ENCODE data around the gene DPH1.

The DPH1 gene

DNA sequence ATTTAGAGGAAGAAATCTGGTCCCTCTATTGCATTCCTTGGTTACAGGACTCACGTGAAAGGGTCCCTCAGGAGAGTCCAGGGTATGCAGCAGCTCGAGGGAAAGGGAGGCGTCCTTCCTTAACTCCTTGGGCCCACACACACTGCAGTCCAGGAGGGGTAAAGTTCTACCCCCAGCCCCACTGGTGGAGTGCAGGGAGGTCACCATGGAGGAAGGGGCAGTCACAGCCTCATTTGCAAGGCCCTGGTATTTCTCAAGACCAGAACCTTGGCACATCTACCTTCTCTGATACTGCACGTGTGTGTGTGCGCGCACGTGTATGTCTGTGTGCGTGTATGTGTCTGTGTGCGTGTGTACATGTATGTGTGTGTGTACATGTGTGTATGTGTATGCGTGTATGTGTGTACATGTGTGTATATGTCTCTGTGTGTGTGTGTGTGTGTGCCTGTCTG lies 36.0 kb downstream of the DPH1 start:
- Histone ChIP-seq H3K4me1 (peaks cover 5% of the 10 kb centered on the region), H3K9me3 (no peaks in the 10 kb centered on the region), H3K36me3 (no peaks in the 10 kb centered on the region; the same call in 1 of the 2 replicates), H3K27me3 (no peaks in the 10 kb centered on the region), H3K4me3 (ENCODE audit: low read depth, low read length) (no peak overlapping the region)
- TF ChIP-seq, protein P1, sequence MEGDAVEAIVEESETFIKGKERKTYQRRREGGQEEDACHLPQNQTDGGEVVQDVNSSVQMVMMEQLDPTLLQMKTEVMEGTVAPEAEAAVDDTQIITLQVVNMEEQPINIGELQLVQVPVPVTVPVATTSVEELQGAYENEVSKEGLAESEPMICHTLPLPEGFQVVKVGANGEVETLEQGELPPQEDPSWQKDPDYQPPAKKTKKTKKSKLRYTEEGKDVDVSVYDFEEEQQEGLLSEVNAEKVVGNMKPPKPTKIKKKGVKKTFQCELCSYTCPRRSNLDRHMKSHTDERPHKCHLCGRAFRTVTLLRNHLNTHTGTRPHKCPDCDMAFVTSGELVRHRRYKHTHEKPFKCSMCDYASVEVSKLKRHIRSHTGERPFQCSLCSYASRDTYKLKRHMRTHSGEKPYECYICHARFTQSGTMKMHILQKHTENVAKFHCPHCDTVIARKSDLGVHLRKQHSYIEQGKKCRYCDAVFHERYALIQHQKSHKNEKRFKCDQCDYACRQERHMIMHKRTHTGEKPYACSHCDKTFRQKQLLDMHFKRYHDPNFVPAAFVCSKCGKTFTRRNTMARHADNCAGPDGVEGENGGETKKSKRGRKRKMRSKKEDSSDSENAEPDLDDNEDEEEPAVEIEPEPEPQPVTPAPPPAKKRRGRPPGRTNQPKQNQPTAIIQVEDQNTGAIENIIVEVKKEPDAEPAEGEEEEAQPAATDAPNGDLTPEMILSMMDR (IDR thresholded peaks at IDR 0.05; ENCODE audit: low read depth, low read length) = no peak
- no peak for DNase-seq

- Histone ChIP-seq H3K36me3 (no peaks in the 10 kb centered on the region; the same call in 1 of the 2 replicates), H3K9me3 (no peaks in the 10 kb centered on the region), H3K27me3 (no peaks in the 10 kb centered on the region), H3K4me1 (peaks cover 5% of the 10 kb centered on the region), H3K4me3 (ENCODE audit: low read depth, low read length) (no peak overlapping the region)
- no peak for DNase-seq
- TF ChIP-seq, protein P1 (IDR thresholded peaks at IDR 0.05; ENCODE audit: low read depth, low read length) = no peak
Observed at GRCh38 chr17:2067048-2067561, 37.2 kb downstream of the DPH1 start.

GRCh38 chr17:2067608-2068024 lies 37.7 kb downstream of the DPH1 start:
- DNase-seq = no peak
- no peaks in the 10 kb centered on the region; the same call in 1 of the 2 replicates for H3K36me3 ChIP-seq
- H3K9me3 ChIP-seq = no peaks in the 10 kb centered on the region
- TF ChIP-seq, protein P1 (IDR thresholded peaks at IDR 0.05; ENCODE audit: low read depth, low read length) = no peak
- no peak overlapping the region for H3K4me3 ChIP-seq (ENCODE audit: low read depth, low read length)
- no peaks in the 10 kb centered on the region for H3K27me3 ChIP-seq
- H3K4me1 ChIP-seq = peaks cover 5% of the 10 kb centered on the region

DNA sequence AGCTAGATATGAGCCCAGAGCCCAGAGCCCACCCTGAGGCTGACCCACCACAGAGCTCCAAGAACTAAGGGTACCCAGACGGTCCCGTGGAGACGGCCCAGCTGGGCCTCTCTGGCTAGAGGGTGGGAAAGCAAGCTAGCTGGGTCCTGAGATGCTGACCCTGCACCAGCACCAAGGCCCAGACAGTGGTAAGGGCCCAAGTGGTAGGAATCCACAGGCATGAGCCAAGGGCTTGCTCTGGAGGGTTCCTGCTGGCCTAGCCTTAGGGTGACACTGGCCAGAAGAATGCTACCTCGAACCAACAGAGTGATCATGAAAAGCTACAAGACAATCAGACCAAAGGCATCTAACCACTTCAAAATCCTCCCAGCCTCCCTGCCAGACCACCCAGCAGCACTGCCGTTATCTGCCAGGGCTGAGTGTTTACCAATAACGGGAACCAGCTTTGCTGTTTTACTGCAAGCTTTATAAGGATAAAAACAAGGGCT lies 38.1 kb downstream of the DPH1 start:
- H3K4me3 ChIP-seq (ENCODE audit: low read depth, low read length) = no peak overlapping the region
- no peaks in the 10 kb centered on the region for H3K27me3 ChIP-seq
- TF ChIP-seq, protein P1 (IDR thresholded peaks at IDR 0.05; ENCODE audit: low read depth, low read length) = no peak
- peaks cover 5% of the 10 kb centered on the region for H3K4me1 ChIP-seq
- H3K9me3 ChIP-seq = no peaks in the 10 kb centered on the region
- no peak for DNase-seq
- H3K36me3 ChIP-seq = no peaks in the 10 kb centered on the region; the same call in 1 of the 2 replicates

DNA sequence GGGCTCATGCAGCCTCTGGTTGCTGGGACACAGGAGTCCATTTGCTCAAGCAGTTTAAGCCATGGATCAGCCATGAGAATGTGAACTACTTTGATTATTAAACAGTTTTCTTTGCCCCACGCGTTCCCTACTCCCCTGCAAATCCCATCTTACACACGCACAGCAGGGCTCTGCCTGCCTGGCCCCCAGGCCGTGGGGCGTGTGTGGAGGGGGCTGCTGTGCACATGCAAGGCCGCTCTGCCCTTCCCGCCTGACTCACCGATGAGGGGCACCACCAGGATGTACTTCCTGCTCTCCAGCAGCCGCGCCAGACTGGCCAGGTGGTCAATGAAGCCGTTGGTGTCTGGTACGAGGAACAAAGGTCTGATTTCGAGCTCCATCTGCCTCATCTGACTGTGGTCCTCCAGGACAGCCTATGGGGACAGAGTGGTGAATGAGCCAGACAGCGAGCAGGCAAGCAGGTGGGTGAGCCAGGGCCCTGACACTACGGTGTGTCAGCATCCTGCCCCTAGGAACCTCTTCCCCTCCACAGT lies 38.6 kb downstream of the DPH1 start:
- no peaks in the 10 kb centered on the region for H3K27me3 ChIP-seq
- TF ChIP-seq, protein P1 (IDR thresholded peaks at IDR 0.05; ENCODE audit: low read depth, low read length) = no peak
- no peaks in the 10 kb centered on the region for H3K9me3 ChIP-seq
- DNase-seq = peak; percentile 62
- H3K4me1 ChIP-seq = peaks cover 5% of the 10 kb centered on the region
- no peaks in the 10 kb centered on the region; the same call in 1 of the 2 replicates for H3K36me3 ChIP-seq
- no peak overlapping the region for H3K4me3 ChIP-seq (ENCODE audit: low read depth, low read length)

Measured in BE2C (cell line).